ENCODE data around the gene ESYT1. TPM values are rescaled to one million over a fixed set of nuclear protein-coding genes. Genes with fewer than 3 reads are reported as not detected.
A peak's percentile ranks its signal among the peaks of the same experiment; 100 is the strongest.

Gene ESYT1
- total and polyA plus RNA-seq, 10 of the 15 experiments (the other 5 are each of a cell fraction or from before 2014, with no cell fraction given): 47.5 to 120 (median 87.1) TPM

DNA sequence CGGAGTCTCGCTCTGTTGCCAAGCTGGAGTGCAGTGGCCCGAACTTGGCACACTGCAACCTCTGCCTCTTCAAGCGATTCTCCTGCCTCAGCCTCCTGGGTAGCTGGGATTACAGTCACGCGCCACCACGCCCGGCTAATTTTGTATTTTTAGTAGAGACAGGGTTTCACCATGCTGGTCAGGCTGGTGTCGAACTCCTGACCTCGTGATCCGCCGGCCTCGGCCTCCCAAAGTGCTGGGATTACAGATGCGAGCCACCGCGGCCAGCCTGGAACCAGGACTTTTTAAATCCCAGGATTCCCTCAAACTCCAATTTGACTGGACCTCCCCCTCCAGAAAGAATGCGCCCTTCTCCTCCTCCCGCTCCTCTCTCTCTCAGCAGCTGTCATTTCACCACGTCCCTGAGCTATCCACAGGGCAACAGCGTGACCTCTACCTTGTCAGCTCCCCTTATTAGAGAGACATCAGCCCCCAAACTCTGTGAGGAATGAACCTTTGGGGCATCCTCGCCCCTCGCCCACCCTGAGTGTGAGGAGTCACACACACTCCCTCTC, 2.0 kb downstream of the ESYT1 start:
- FAIRE-seq (no peak), DNase-seq (ENCODE audit: low read depth, low spot score) (no peak), ATAC-seq (no peak)
- 36% methylated on average over 22 of the region's 22 CpGs for WGBS (ENCODE audit: insufficient coverage, insufficient replicate concordance, low lambda C conversion rate, missing lambda C conversion rate)
- no peaks in the 10 kb centered on the region for H4K20me1 ChIP-seq (ENCODE audit: control insufficient read depth, insufficient read depth)
- H3K79me2 ChIP-seq (ENCODE audit: control insufficient read depth, insufficient read depth, low read length): peaks cover 21% of the 10 kb centered on the region
- H3K27me3 ChIP-seq (replicated peaks in 1 of 2; ENCODE audit: control insufficient read depth in 2 of 2, insufficient read depth in 2 of 2, low read length in 1 of 2): no peaks in the 10 kb centered on the region
- peak overlapping the region; percentile 55 for H3K27ac ChIP-seq (ENCODE audit: control insufficient read depth, insufficient read depth)
- SMC1A ChIA-PET (ENCODE audit: uncharacterized antibody, unreplicated experiment): interaction anchor here (0.9 to 4.8 kb wide), 4 partner anchors 12 to 60 kb away, joined by 3 to 68 read pairs (median 4); partner anchors contain the start of genes SMARCC2 and ZC3H10
- H2AFZ ChIP-seq (ENCODE audit: control insufficient read depth, low read depth, low read length): no peak overlapping the region; the same call in 1 of the 2 replicates
- POLR2A ChIA-PET: interaction anchor here (0.9 to 4.5 kb wide), 3 partner anchors 12 to 92 kb away, joined by 4 to 44 read pairs (median 6); partner anchors contain the start of genes RNF41 and SMARCC2
- peak overlapping the region; percentile 98 for H3K4me2 ChIP-seq (ENCODE audit: control insufficient read depth, insufficient read depth)
- no TSS peak for BruUV-seq (replicated peaks)
- intact Hi-C loops (cut with micrococcal nuclease; ENCODE audit: unreplicated experiment): loop anchor here (5.0 to 10.0 kb wide), 2 partner anchors 337 to 515 kb away; partner anchors contain the start of genes ATP5F1B and SPRYD4
- H3K4me3 ChIP-seq: peak overlapping the region; percentile 93
- peaks cover 14 to 16% of the 10 kb centered on the region in 2 experiments for H3K36me3 ChIP-seq (ENCODE audit: control insufficient read depth in 2 of 2, insufficient read depth in 2 of 2, low read length in 1 of 2)
- RAD21 ChIA-PET (ENCODE audit: unreplicated experiment): no interaction called here
- peaks cover 24% of the 10 kb centered on the region for H3K4me1 ChIP-seq (ENCODE audit: control insufficient read depth, insufficient read depth, low read length)
- H3K9ac ChIP-seq (ENCODE audit: control insufficient read depth, insufficient read depth, low read length): peak overlapping the region; percentile 78
- in situ Hi-C loops (cut with MboI): loop anchor here (5.0 kb wide), 1 partner anchor 57 kb away; the partner anchor contains the start of gene SMARCC2
- CTCF ChIA-PET: interaction anchor here (0.6 to 10.3 kb wide), 2 partner anchors 59 to 307 kb away, joined by 3 to 129 read pairs; partner anchors contain the start of gene SMARCC2
- no peaks in the 10 kb centered on the region for H3K9me3 ChIP-seq (replicated peaks; ENCODE audit: control insufficient read depth, insufficient read depth, low read length)
- TF ChIP-seq FOS (IDR thresholded peaks at IDR 0.05; ENCODE audit: borderline replicate concordance, extremely low read depth, insufficient read length) (no peak), YY1 (IDR thresholded peaks at IDR 0.05; ENCODE audit: low read depth, low read length) (no peak), ZSCAN29 (IDR thresholded peaks at IDR 0.05) (no peak), EZH2 (IDR thresholded peaks at IDR 0.05; ENCODE audit: borderline replicate concordance, control insufficient read depth, low read depth, low read length) (no peak), CHD4 (IDR thresholded peaks at IDR 0.05) (no peak), POLR2AphosphoS5 (IDR thresholded peaks at IDR 0.05; ENCODE audit: low read length) (no peak), IKZF2 (IDR thresholded peaks at IDR 0.05) (no peak), STAT1 (conservative IDR thresholded peaks at IDR 0.05) (no peak), SMARCA5 (IDR thresholded peaks at IDR 0.05) (no peak), ASH2L (IDR thresholded peaks at IDR 0.05; ENCODE audit: borderline replicate concordance, low read depth) (no peak), STAT3 (IDR thresholded peaks at IDR 0.05; ENCODE audit: low read depth, low read length) (no peak), BCL11A (IDR thresholded peaks at IDR 0.05; ENCODE audit: low read depth, low read length) (no peak)
- TF ChIP-seq, protein P1, sequence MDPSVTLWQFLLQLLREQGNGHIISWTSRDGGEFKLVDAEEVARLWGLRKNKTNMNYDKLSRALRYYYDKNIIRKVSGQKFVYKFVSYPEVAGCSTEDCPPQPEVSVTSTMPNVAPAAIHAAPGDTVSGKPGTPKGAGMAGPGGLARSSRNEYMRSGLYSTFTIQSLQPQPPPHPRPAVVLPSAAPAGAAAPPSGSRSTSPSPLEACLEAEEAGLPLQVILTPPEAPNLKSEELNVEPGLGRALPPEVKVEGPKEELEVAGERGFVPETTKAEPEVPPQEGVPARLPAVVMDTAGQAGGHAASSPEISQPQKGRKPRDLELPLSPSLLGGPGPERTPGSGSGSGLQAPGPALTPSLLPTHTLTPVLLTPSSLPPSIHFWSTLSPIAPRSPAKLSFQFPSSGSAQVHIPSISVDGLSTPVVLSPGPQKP (IDR thresholded peaks at IDR 0.05; ENCODE audit: low read depth, low read length): no peak
- TF ChIP-seq, protein P2, sequence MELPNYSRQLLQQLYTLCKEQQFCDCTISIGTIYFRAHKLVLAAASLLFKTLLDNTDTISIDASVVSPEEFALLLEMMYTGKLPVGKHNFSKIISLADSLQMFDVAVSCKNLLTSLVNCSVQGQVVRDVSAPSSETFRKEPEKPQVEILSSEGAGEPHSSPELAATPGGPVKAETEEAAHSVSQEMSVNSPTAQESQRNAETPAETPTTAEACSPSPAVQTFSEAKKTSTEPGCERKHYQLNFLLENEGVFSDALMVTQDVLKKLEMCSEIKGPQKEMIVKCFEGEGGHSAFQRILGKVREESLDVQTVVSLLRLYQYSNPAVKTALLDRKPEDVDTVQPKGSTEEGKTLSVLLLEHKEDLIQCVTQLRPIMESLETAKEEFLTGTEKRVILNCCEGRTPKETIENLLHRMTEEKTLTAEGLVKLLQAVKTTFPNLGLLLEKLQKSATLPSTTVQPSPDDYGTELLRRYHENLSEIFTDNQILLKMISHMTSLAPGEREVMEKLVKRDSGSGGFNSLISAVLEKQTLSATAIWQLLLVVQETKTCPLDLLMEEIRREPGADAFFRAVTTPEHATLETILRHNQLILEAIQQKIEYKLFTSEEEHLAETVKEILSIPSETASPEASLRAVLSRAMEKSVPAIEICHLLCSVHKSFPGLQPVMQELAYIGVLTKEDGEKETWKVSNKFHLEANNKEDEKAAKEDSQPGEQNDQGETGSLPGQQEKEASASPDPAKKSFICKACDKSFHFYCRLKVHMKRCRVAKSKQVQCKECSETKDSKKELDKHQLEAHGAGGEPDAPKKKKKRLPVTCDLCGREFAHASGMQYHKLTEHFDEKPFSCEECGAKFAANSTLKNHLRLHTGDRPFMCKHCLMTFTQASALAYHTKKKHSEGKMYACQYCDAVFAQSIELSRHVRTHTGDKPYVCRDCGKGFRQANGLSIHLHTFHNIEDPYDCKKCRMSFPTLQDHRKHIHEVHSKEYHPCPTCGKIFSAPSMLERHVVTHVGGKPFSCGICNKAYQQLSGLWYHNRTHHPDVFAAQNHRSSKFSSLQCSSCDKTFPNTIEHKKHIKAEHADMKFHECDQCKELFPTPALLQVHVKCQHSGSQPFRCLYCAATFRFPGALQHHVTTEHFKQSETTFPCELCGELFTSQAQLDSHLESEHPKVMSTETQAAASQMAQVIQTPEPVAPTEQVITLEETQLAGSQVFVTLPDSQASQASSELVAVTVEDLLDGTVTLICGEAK (IDR thresholded peaks at IDR 0.05; ENCODE audit: borderline replicate concordance): no peak
- TF ChIP-seq, protein P3, sequence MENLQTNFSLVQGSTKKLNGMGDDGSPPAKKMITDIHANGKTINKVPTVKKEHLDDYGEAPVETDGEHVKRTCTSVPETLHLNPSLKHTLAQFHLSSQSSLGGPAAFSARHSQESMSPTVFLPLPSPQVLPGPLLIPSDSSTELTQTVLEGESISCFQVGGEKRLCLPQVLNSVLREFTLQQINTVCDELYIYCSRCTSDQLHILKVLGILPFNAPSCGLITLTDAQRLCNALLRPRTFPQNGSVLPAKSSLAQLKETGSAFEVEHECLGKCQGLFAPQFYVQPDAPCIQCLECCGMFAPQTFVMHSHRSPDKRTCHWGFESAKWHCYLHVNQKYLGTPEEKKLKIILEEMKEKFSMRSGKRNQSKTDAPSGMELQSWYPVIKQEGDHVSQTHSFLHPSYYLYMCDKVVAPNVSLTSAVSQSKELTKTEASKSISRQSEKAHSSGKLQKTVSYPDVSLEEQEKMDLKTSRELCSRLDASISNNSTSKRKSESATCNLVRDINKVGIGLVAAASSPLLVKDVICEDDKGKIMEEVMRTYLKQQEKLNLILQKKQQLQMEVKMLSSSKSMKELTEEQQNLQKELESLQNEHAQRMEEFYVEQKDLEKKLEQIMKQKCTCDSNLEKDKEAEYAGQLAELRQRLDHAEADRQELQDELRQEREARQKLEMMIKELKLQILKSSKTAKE (IDR thresholded peaks at IDR 0.05; ENCODE audit: low read depth, poor library complexity, severe bottlenecking): no peak
